Esophagus squamous epithelium (tissue), 5 donors: ENCODE results near the gene KCNN4. TPM values are rescaled to one million over a fixed set of nuclear protein-coding genes. Genes with fewer than 3 reads are reported as not detected.

Experiments
- DNase-seq: peaks from one replicate; lab custom pipeline; 2025; lab: John Stamatoyannopoulos, UW
- H3K27ac ChIP-seq, 4 donors: fragments of 200-600 bp; sonication (generic); one replicate each; pipeline ENCODE4 v1.5.1; 2016 to 2019; ENCODE audit warnings: mild to moderate bottlenecking in 1 of 4
- H3K27me3 ChIP-seq, 4 donors: fragments of 200-600 bp; sonication (generic); 1 replicate in 3 of 4; 2 replicates in 1 of 4; pipeline versions ENCODE4 v1.5.1 to v1.6.0; 2017 to 2021; ENCODE audit warnings: antibody characterized with exemption in 1 of 4
- H3K36me3 ChIP-seq, 3 donors: fragments of 200-600 bp; sonication (generic); one replicate each; pipeline ENCODE4 v1.5.1; 2016 to 2019
- H3K4me1 ChIP-seq, 3 donors: fragments of 200-600 bp; sonication (generic); one replicate each; pipeline ENCODE4 v1.5.1; 2017 to 2019
- H3K4me3 ChIP-seq, 4 donors: fragments of 200-600 bp; sonication (generic); 1 replicate in 3 of 4; 2 replicates in 1 of 4; pipeline ENCODE4 v1.5.1; 2016 to 2019; ENCODE audit warnings: mild to moderate bottlenecking in 2 of 4, moderate library complexity in 1 of 4
- H3K9me3 ChIP-seq, 3 donors: fragments of 200-600 bp; sonication (generic); one replicate each; pipeline ENCODE4 v1.5.1; 2016 to 2019
- POLR2A ChIP-seq, 4 donors: fragments of 450-650 bp; IDR thresholded peaks; one replicate each; pipeline ENCODE4 v1.6.1; 2017; ENCODE audit warnings: antibody characterized with exemption in 4 of 4, mild to moderate bottlenecking in 4 of 4, moderate library complexity in 3 of 4
- WGBS, 2 donors: methylation state at CpG; one replicate each; pipeline ENCODE4 v1.1.5; 2018; 5-methylcytosine and 5-hydroxymethylcytosine counted together
- intact Hi-C: fragments of 100-400 bp; cut with DNase I; formaldehyde crosslinking; loops from one replicate; pipeline ENCODE4 v1.15.0; 2022
- total RNA-seq, 4 donors: library from RNA; depleted of rRNA; stranded (reverse); fragments of >200 nt; gene quantifications; one replicate each; pipeline ENCODE4 v1.1.0, GENCODE V29; 2016
- TF ChIP-seq, protein P1 (sequence below), 6 experiments: fragments of 450-650 bp in 4 of 6; fragments of 200-600 bp in 2 of 6; sonication (generic) in 2 of 6; IDR thresholded peaks; one replicate each; pipeline ENCODE4 v1.5.1; 2016 to 2019; ENCODE audit warnings: antibody characterized with exemption in 6 of 6, mild to moderate bottlenecking in 4 of 6, moderate library complexity in 4 of 6
- donor health status: DM: yes; HTN: yes; CAD: no.

Gene KCNN4
- total RNA-seq, 4 donors from 2014 or later = 3.2 to 16.9 (median 5.3) TPM

DNA sequence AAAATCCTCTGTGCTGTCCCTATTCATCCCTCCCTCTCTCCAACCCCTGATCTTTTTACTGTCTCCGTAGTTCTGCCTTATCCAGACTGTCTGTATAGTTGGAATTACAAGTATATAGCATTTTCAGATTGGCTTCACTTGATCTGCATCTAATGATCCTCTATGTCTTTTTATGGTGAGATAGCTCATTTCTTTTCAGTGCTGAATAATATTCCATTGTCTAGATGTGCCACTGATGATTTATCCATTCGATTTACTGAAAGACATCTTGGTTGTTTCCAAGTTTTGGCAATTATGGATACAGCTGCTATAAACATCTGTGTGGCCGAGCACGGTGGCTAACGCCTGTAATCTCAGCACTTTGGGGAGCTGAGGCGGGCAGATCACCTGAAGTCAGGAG is 45.8 kb downstream of the KCNN4 start:
- WGBS, 2 donors = 93 to 94% methylated on average over 6 of the region's 6 CpGs
- no peak for DNase-seq
- peaks cover 6 to 19% (median 10%) of the 10 kb centered on the region in 3 donors for H3K4me1 ChIP-seq
- intact Hi-C loops = no loop called here
- H3K27me3 ChIP-seq = no peaks in the 10 kb centered on the region
- peaks cover 30 to 98% (median 39%) of the 10 kb centered on the region in 3 donors for H3K36me3 ChIP-seq
- TF ChIP-seq, protein P1, sequence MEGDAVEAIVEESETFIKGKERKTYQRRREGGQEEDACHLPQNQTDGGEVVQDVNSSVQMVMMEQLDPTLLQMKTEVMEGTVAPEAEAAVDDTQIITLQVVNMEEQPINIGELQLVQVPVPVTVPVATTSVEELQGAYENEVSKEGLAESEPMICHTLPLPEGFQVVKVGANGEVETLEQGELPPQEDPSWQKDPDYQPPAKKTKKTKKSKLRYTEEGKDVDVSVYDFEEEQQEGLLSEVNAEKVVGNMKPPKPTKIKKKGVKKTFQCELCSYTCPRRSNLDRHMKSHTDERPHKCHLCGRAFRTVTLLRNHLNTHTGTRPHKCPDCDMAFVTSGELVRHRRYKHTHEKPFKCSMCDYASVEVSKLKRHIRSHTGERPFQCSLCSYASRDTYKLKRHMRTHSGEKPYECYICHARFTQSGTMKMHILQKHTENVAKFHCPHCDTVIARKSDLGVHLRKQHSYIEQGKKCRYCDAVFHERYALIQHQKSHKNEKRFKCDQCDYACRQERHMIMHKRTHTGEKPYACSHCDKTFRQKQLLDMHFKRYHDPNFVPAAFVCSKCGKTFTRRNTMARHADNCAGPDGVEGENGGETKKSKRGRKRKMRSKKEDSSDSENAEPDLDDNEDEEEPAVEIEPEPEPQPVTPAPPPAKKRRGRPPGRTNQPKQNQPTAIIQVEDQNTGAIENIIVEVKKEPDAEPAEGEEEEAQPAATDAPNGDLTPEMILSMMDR (IDR thresholded peaks at IDR 0.05) = no peak
- TF ChIP-seq POLR2A (IDR thresholded peaks at IDR 0.05) = no peak
- no peak overlapping the region for H3K4me3 ChIP-seq
- H3K9me3 ChIP-seq = no peaks in the 10 kb centered on the region
- no peak overlapping the region for H3K27ac ChIP-seq

DNA sequence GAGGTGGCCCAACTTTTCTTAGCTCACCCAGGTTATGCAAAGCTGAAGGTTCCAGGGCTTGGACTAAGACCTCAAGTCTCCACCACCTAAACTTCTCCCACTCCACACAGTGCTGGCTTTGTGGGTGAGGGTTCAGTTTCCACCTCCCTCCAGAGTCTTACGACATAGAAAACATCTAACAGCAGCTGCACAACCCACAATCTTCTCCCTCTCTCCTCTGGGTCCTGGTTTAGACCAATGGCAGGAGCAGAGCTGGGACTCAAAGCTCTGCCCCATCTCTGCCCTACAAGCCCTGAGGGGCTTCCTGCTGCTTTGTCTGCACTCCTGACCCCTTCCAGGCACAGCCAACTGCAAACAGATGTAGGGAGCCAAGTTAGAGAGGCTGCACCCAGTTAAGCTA is 48.9 kb downstream of the KCNN4 start:
- H3K27me3 ChIP-seq = no peaks in the 10 kb centered on the region
- WGBS, 2 donors = 50 to 82% methylated on average over 1 of the region's 1 CpG
- DNase-seq = no peak
- peaks cover 14 to 92% (median 47%) of the 10 kb centered on the region in 3 donors for H3K36me3 ChIP-seq
- no peaks in the 10 kb centered on the region for H3K9me3 ChIP-seq
- intact Hi-C loops = no loop called here
- peaks cover 0 to 7% (median 0%) of the 10 kb centered on the region in 3 donors for H3K4me1 ChIP-seq
- H3K27ac ChIP-seq = no peak overlapping the region
- H3K4me3 ChIP-seq = no peak overlapping the region
- no peak for TF ChIP-seq POLR2A (IDR thresholded peaks at IDR 0.05)

DNA sequence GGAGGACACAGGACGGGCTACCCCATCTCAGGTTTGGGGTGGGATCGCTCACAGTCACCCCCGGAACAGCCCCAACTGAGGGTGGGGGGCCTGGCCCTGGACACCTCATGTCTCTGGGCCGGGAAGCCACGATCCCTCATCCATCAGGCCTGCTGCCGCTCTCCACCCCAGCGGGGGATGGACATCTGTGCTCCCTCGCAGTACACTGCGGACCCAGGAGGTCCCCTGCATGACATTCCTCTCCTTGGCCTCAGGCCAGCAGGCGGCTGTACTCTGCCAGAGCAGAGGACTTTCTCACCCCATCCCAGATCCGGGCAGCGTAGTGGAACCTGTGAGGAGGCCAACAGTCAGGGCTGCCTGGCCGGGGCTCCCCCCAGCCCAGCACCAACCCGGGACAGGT is 49.4 kb downstream of the KCNN4 start:
- Histone ChIP-seq H3K4me1 (peaks cover 0 to 7% (median 0%) of the 10 kb centered on the region in 3 donors), H3K9me3 (no peaks in the 10 kb centered on the region), H3K27ac (no peak overlapping the region), H3K27me3 (no peaks in the 10 kb centered on the region), H3K36me3 (peaks cover 9 to 87% (median 47%) of the 10 kb centered on the region in 3 donors), H3K4me3 (no peak overlapping the region)
- DNase-seq = no peak
- intact Hi-C loops = no loop called here
- WGBS, 2 donors = 64 to 97% methylated on average over 6 to 9 of the region's 14 CpGs
- TF ChIP-seq POLR2A (IDR thresholded peaks at IDR 0.05) = no peak
- TF ChIP-seq, protein P1 (IDR thresholded peaks at IDR 0.05) = no peak

DNA sequence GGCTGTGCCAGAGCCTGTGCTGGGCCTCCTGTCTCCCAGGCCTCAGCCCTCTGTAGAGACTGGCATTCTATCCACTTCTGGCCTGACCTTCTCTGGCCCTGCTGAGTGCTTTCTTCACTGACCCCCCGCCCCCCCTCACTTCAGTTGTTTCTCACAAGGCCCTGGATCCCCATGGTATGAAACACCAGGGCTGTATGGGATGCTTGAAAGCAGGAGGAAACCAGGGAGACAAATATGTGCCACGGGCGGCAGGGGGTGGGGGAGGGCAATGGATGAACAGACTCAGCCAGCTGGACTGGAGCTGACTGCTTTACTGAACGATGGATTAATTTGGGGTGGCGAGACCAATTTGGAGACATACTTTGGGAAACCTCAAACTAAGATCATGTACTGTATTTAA is 50.9 kb downstream of the KCNN4 start:
- H3K27ac ChIP-seq = no peak overlapping the region
- peaks cover 9 to 73% (median 47%) of the 10 kb centered on the region in 3 donors for H3K36me3 ChIP-seq
- intact Hi-C loops = no loop called here
- H3K4me3 ChIP-seq = no peak overlapping the region
- H3K4me1 ChIP-seq = peaks cover 0 to 7% (median 0%) of the 10 kb centered on the region in 3 donors
- H3K9me3 ChIP-seq = no peaks in the 10 kb centered on the region
- no peaks in the 10 kb centered on the region for H3K27me3 ChIP-seq
- DNase-seq = no peak
- no peak for TF ChIP-seq POLR2A (IDR thresholded peaks at IDR 0.05)
- TF ChIP-seq, protein P1 (IDR thresholded peaks at IDR 0.05) = no peak
- 81 to 85% methylated on average over 2 to 5 of the region's 5 CpGs for WGBS, 2 donors

DNA sequence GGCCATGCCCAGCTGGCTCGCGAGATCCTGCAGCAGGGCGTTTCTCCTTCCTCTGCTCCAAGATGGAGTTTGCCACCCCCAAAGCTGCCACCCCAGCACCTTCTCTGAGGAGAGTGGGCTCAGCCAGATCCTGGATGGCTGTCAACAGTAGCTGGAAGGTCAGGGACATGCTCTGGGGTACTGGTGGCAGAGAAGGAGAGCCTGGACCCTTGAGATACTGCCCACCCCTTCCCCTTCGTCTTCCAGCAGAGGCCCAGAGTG is 53.2 kb downstream of the KCNN4 start:
- H3K9me3 ChIP-seq = no peaks in the 10 kb centered on the region
- H3K27me3 ChIP-seq = no peaks in the 10 kb centered on the region
- peaks cover 0 to 7% (median 0%) of the 10 kb centered on the region in 3 donors for H3K4me1 ChIP-seq
- no peak overlapping the region for H3K27ac ChIP-seq
- DNase-seq = no peak
- WGBS, 2 donors = 75 to 83% methylated on average over 1 of the region's 4 CpGs
- intact Hi-C loops = no loop called here
- peaks cover 2 to 49% (median 34%) of the 10 kb centered on the region in 3 donors for H3K36me3 ChIP-seq
- H3K4me3 ChIP-seq = no peak overlapping the region
- TF ChIP-seq POLR2A (IDR thresholded peaks at IDR 0.05) = no peak
- TF ChIP-seq, protein P1 (IDR thresholded peaks at IDR 0.05) = no peak
